GM13976 (cell line): ENCODE measurements around the gene POLR1A.
A peak's percentile ranks its signal among the peaks of the same experiment; 100 is the strongest.

Experiments used
- DNase-seq: peaks from one replicate; pipeline ENCODE4 v3.0.0; 2012; ENCODE audit warnings: low spot score
- in situ Hi-C: fragments of 300-500 bp; cut with MboI; formaldehyde crosslinking; loops from one replicate; pipeline ENCODE4 v1.12.0; 2022; ENCODE audit warnings: low sequenced_read_pairs, mixed read lengths, inconsistent platforms; ENCODE audit not compliant: unreplicated experiment
- TF ChIP-seq, protein P1 (sequence below): IDR thresholded peaks from 2 replicates; pipeline ENCODE4 v1.5.1; 2012; ENCODE audit warnings: borderline replicate concordance, mild to moderate bottlenecking; ENCODE audit not compliant: insufficient read depth; ENCODE audit errors: extremely low read depth, missing control alignments, control extremely low read depth

Gene POLR1A

DNA sequence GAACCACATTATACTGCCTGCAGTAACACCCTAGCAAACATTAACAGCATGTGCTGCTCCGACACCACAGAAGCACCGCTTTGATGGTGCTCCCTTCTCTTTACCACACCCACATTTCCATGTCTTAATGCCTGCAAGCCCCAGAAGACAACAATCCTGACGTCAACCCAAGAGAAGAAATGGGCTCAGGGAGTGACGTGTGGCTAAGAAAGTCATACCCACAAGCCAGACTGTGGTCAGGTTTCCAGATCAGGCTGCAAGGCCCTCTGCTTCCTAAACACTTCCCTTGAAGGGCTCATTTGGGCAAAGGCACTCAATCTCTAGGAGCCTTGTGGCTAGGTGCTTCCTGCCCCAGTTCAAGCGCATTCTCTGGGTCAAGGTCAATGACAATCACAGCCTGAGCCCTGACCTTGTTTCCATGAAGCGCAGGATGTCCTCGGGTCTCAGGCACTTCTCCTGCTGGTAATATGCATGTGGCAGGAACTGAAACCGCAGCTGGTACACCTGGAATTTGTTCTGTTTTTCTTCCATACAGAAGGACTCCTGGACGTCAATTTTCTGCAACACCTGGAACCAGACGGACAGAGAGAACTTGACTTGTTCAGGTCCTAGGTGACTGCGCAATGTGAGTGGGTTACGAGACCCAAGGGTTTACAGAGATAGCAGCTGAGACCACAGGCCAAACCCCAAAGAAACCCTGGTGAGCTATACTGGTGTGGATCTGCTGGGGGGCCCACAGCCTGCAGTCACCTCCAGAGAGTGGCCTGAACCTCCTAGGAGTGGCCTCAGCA is 67.2 kb downstream of the POLR1A start:
- in situ Hi-C loops, result no loop called here
- no peak for DNase-seq
- TF ChIP-seq, protein P1, sequence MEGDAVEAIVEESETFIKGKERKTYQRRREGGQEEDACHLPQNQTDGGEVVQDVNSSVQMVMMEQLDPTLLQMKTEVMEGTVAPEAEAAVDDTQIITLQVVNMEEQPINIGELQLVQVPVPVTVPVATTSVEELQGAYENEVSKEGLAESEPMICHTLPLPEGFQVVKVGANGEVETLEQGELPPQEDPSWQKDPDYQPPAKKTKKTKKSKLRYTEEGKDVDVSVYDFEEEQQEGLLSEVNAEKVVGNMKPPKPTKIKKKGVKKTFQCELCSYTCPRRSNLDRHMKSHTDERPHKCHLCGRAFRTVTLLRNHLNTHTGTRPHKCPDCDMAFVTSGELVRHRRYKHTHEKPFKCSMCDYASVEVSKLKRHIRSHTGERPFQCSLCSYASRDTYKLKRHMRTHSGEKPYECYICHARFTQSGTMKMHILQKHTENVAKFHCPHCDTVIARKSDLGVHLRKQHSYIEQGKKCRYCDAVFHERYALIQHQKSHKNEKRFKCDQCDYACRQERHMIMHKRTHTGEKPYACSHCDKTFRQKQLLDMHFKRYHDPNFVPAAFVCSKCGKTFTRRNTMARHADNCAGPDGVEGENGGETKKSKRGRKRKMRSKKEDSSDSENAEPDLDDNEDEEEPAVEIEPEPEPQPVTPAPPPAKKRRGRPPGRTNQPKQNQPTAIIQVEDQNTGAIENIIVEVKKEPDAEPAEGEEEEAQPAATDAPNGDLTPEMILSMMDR, result no peak

DNA sequence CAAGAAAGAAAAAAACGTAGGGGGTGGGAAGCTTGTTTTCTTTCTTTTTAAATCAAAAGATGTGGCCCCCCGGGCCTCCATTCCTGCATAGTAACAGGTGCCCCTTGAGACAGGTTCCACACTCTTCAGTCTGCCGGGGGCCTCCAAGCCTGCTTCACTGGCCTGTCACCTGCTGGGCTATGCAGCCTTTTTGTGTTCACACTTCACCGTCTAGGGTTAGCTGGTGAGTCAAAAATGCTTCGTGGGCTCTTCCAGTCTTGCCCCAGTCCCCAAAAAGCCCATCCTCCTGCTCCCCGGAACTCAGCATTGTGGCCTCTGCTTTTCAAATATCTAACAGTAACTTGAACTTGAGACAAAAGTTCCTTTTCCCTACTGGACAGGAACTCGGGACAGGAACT is 67.9 kb downstream of the POLR1A start:
- in situ Hi-C loops, result no loop called here
- TF ChIP-seq, protein P1, result no peak
- no peak for DNase-seq

DNA sequence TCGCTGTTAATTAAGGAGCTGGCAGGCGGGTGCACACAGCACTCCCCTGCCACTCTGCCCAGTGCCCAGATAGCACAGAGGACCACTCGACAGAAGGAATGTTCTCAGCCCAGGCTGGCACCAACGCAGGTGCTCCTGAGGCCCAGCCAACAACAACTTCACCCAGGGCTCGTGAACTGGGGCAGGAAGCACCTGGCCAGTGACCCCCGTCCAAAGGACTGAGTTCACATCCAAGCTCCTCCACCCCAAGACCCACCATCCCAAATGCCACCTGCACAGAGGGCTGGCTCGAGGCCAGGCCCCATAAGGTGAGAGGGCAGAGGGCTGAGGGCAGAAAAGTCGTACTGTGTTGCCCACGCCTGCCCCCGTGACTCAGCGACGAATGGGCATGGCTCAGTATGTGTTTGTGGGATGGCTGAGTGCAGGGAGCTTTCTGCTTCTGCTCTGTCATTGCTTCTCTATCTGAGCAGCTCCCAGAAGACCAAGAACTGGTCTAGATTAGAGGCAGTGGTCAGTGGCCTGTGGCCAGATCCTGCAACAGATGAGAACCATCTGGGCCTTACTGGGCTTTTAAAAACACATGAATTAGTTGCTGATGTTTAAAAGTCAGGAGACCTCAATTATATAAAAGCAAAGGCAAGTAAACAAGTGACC is 68.4 kb downstream of the POLR1A start:
- DNase-seq, result no peak
- in situ Hi-C loops, result no loop called here

DNA sequence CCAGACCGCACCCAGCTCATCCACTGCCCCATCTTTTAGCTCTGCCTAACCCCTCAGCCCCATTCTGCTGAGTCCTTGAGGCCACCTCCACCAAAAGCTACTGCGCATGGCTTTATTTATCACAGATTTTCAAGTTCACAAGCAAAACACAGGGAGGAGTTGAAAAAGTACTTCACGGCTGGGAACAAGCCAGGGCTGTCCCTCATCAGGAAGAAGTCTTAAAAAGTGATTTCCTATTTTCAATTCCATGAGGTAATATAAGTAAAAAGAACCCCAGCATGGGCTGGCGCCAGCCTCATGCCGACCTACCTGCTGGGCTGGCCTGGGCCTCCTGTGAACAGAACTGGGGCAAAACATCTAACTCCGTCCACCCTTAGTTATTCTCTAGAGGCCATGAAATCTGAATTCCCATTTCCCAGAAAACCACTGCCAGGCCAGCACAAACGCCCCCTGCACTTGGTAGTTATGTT is 69.0 kb downstream of the POLR1A start:
- TF ChIP-seq, protein P1, result no peak
- in situ Hi-C loops, result no loop called here

More for the DNA sequence above, 68.4 kb downstream of the POLR1A start:
- TF ChIP-seq, protein P1, result no peak

DNA sequence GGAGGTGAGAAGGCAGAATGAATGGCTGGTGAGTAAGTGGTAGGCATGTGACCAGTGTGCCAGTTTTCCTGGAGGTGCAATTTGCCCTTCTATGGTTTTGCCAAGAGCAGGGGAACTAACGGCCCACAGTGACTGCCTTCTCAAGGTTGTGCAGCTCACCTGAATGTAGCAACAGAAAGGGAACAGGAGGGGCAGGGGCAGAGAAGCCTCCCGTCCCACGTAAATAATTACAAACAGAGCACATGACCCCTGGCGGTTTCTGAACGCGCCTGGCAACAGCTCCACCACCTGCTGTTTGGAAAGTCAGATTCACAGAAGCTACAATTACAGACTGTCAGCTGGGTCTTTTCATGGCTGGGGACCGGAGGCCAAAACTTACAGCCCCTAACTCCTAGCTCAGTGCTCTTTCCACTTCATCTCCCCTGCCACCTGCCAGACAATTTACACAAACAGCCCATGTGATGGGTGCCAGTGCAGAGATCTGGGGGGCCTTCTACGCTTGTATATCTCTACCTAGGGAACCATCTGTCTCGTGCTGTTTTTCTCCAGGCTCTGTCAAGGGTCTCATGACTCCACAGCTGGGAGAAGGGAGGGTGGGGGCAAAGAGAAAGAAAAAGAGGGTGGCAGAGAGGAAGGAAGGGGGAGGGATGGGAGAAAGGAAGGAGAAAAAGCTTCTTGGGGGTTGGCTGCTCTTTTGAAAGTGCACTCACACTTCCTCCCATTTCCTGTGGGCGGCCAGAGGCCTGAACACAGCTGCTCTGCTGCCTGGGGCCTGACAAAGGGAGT is 69.6 kb downstream of the POLR1A start:
- in situ Hi-C loops, result no loop called here
- TF ChIP-seq, protein P1, result peak; percentile 28
- DNase-seq, result peak; percentile 90

More for the DNA sequence above, 69.0 kb downstream of the POLR1A start:
- no peak for DNase-seq

DNA sequence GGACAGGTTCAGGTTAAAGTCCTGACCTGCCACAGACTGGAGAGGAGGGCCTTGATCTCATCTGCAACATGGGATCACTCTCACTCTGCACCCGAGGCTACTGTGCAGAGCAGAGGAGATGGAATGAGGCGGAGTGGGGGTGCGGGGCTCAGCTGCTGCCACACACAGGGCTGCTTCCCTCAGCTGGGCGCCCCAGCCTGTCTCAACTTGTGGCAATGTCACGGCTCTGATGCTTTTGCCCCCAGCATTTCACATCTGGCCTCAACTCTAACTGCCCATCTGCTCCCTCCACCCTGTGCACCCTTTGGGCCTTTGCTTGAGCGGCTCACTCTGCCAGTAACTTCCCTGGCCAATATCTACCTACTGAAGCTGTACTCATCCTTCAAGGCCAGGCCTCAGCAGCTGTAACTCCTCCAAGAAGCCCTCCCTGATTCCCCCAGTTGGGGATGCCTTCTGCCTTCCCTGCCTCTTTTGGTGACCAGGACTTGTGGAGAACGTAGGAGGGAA is 70.3 kb downstream of the POLR1A start:
- TF ChIP-seq, protein P1, result no peak
- no peak for DNase-seq
- in situ Hi-C loops, result no loop called here
